Astrocyte of the spinal cord (primary cell): ENCODE data around the gene RPL6.
"Not testable (repeated sequence)": the region's sequence is repeated elsewhere in the genome, so short reads cannot be mapped to it uniquely, and the experiment has no call there.

Source experiments
- DNase-seq: peaks from one replicate; pipeline ENCODE4 v3.0.0; 2011; ENCODE audit warnings: low read depth, low spot score
- H3K4me3 ChIP-seq: 2 replicates; pipeline ENCODE4 v1.5.1; 2011; ENCODE audit warnings: low read depth, mild to moderate bottlenecking, low read length, moderate library complexity
- CTCF ChIP-seq: IDR thresholded peaks from 2 replicates; pipeline ENCODE4 v1.5.1; 2012; ENCODE audit warnings: low read depth, mild to moderate bottlenecking, low read length, inconsistent platforms
- in situ Hi-C: cut with HindIII; loops from 2 replicates; pipeline ENCODE4 v1.10.0; 2017; ENCODE audit warnings: low sequenced_read_pairs

RPL6 gene

DNA sequence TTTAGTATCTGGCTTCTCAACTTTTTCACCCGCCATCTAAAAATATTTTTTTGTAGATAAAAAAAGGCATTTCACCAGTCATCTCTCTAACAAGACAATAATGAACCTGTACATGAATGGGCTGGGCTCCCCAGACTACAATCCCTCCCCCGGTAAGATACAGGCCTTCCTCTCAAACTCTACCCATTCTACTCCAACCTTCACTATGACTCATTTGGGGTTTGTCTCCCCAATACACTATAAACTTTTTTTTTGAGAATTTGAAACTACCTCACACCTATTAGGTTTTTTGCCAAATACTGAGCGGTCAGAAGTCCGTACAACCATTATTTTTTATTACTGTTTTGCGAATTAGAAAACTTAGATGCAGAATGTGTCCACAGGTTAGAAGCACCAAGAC is 784 bp downstream of the RPL6 start:
- H3K4me3 ChIP-seq: peak overlapping the region; percentile 62
- no peak for TF ChIP-seq CTCF
- no peak for DNase-seq
- in situ Hi-C loops: no loop called here

GRCh38 chr12:112407683-112408082 is 1.7 kb downstream of the RPL6 start:
- DNase-seq, in situ Hi-C loops: not testable (repeated sequence)
- H3K4me3 ChIP-seq: peak overlapping the region; percentile 62

- TF ChIP-seq CTCF: no peak
- DNase-seq: no peak
- peak overlapping the region; percentile 62 for H3K4me3 ChIP-seq
- in situ Hi-C loops: no loop called here
Measured at GRCh38 chr12:112406519-112407488, 2.6 kb downstream of the RPL6 start.

- H3K4me3 ChIP-seq: no peak overlapping the region
- no peak for DNase-seq
- no peak for TF ChIP-seq CTCF
- in situ Hi-C loops: no loop called here
Measured at GRCh38 chr12:112401903-112402498, 7.4 kb downstream of the RPL6 start.

DNA sequence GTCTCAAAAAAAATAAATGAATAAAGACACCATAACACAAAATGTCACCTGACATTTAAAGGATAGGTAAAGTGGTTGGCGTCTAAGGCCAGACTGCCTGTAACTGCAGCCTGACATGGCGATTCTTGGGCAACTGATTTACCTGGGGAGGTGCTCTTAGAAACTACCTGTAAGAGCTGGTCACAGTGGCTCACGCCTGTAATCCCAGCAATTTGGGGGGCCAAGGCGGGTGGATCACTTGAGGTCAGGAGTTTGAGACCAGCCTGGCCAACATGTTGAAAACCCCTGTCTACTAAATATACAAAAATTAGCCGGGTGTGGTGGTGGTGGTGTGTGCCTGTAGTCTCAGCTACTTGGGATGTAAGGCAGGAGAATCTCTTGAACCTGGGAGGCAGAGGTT is 8.4 kb downstream of the RPL6 start:
- no peak overlapping the region for H3K4me3 ChIP-seq
- in situ Hi-C loops: no loop called here
- DNase-seq: no peak
- TF ChIP-seq CTCF: no peak

- no peak for DNase-seq
- TF ChIP-seq CTCF: no peak
- no peak overlapping the region for H3K4me3 ChIP-seq
- in situ Hi-C loops: no loop called here
Measured at GRCh38 chr12:112393328-112393727, 16.1 kb downstream of the RPL6 start.

DNA sequence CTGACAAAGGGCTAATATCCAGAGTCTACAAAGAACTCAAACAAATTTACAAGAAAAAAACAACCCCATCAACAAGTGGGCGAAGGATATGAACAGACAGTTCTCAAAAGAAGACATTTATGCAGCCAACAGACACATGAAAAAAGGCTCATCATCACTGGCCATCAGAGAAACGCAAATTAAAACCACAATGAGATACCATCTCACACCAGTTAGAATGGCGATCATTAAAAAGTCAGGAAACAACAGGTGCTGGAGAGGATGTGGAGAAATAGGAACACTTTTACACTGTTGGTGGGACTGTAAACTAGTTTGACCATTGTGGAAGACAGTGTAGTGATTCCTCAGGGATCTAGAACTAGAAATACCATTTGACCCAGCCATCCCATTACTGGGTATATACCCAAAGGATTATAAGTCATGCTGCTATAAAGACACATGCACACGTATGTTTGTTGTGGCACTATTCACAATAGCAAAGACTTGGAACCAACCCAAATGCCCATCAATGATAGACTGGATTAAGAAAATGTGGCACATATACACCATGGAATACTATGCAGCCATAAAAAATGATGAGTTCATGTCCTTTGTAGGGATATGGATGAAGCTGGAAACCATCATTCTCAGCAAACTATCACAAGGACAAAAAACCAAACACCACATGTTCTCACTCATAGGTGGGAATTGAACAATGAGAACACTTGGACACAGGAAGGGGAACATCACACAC is 19.3 kb downstream of the RPL6 start:
- DNase-seq, in situ Hi-C loops, H3K4me3 ChIP-seq: not testable (repeated sequence)
